IPS DF 6.9 (cell line): ENCODE results near the gene ATP8A2.
A peak's percentile ranks its signal among the peaks of the same experiment; 100 is the strongest.

Experiments used
- DNase-seq: peaks from one replicate; pipeline ENCODE4 v3.0.0-alpha.2; 2013; ENCODE audit warnings: low read depth, low spot score
- H3K27ac ChIP-seq: one replicate; pipeline ENCODE4 v1.5.1; 2013; ENCODE audit warnings: low read length, control low read depth
- H3K27me3 ChIP-seq: 2 replicates; pipeline ENCODE4 v1.6.1; 2013; ENCODE audit warnings: mild to moderate bottlenecking, low read length; ENCODE audit not compliant: control insufficient read depth, insufficient read depth
- H3K36me3 ChIP-seq: 2 replicates; pipeline ENCODE4 v1.6.1; 2013; ENCODE audit warnings: low read length; ENCODE audit not compliant: control insufficient read depth, insufficient read depth
- H3K4me1 ChIP-seq: 2 replicates; pipeline ENCODE4 v1.6.1; 2013; ENCODE audit warnings: low read length; ENCODE audit not compliant: control insufficient read depth, insufficient read depth
- H3K4me3 ChIP-seq: 2 replicates; pipeline ENCODE4 v1.5.1; 2013; ENCODE audit warnings: mild to moderate bottlenecking, low read length
- H3K9me3 ChIP-seq: 2 replicates; pipeline ENCODE4 v1.6.1; 2013; ENCODE audit warnings: low read length, inconsistent platforms; ENCODE audit not compliant: control insufficient read depth, insufficient read depth
- WGBS: extraction: QIAGEN DNeasy Blood & Tissue Kit; methylation state at CpG from one replicate; pipeline ENCODE4 v1.1.7; 2013; ENCODE audit warnings: mixed read lengths, missing lambda C conversion rate; ENCODE audit not compliant: insufficient read length, insufficient coverage; 5-methylcytosine and 5-hydroxymethylcytosine counted together

ATP8A2 gene

DNA sequence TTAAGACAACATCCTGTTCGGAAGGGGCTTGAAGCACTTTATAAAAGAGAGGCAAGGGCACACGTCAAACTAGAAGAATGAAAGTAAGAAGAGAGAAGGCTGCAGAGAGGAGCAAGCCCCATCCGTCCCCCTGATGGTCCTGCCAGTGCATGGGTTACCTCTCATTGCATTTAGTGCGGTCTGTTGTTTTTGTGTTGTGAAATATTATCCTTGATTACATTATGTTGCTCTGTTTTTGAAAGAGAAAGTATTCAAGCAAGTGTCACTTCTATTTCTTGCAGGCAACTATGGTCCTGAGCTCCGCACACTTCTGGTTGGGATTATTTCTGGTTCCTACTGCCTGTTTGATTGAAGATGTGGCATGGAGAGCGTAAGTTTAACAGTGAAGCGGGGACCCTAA is 589.5 kb downstream of the ATP8A2 start:
- DNase-seq = no peak
- Histone ChIP-seq H3K36me3 (no peaks in the 10 kb centered on the region), H3K27me3 (no peaks in the 10 kb centered on the region; the same call in 1 of the 2 replicates), H3K4me1 (no peaks in the 10 kb centered on the region; the same call in 1 of the 2 replicates), H3K4me3 (no peak overlapping the region), H3K27ac (no peak overlapping the region), H3K9me3 (no peaks in the 10 kb centered on the region)
- WGBS = no CpG with 5 or more reads among the region's 7 CpGs

DNA sequence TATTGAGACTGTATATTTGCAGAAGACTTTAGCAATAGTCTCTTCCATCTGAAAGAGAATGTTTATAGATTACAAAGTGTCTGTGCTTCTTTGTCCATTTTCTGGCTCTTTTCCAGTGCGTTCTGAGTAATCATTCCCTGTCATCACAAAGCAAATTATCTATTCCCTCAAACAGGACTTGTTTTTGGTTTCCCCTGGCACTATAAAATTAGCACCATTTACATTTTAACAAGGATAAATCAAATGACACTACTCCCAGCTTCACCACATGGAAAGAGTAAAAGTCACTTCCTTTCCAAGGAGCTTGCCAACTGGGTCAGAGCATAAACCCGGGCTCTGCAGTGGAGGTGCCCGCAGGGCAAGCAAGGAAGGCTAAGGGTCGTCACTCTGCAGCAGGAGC is 591.9 kb downstream of the ATP8A2 start:
- no peaks in the 10 kb centered on the region for H3K9me3 ChIP-seq
- H3K27me3 ChIP-seq = no peaks in the 10 kb centered on the region
- no peaks in the 10 kb centered on the region for H3K36me3 ChIP-seq
- DNase-seq = no peak
- no CpG with 5 or more reads among the region's 4 CpGs for WGBS
- no peaks in the 10 kb centered on the region for H3K4me1 ChIP-seq
- H3K4me3 ChIP-seq = no peak overlapping the region
- H3K27ac ChIP-seq = no peak overlapping the region

DNA sequence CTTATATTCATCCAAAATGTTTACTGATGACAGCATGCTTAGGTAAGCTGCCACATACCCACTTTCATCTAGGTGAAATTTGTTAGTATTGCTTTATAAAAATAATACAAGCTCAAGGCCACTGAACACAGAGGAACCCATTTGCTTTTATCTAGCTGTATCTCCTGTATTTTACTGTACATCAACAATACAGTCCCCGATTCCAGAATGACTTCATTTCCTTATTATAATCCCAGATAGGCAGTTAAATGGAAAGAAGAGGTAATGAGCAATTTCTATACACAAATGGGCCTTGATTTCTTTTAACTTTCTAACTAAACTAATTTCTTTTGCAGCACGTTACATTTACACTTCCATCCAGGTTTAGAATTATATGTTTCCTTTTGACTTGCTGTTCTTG is 593.8 kb downstream of the ATP8A2 start:
- H3K4me1 ChIP-seq = no peaks in the 10 kb centered on the region
- H3K27ac ChIP-seq = no peak overlapping the region
- no CpG with 5 or more reads among the region's 2 CpGs for WGBS
- no peaks in the 10 kb centered on the region for H3K9me3 ChIP-seq
- H3K4me3 ChIP-seq = no peak overlapping the region
- no peak for DNase-seq
- H3K36me3 ChIP-seq = no peaks in the 10 kb centered on the region
- H3K27me3 ChIP-seq = no peaks in the 10 kb centered on the region

DNA sequence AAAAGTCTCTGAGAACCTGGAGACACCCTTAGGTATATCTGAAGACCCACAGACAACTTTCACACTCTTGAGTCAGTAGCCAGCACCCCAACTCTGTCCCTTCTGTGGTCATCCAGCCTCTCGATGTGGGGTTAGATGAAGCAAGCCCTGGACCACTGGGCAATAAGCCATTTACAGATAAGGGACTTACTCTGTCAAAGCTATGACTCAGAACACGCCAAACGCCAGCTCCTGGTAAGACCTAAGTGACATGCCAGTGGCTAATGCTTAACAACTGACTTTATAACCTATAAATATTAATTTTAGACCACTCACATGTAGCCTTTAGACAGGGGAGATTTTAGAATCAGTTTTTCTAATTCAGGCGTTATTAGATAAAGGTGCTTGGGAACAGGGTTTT is 594.3 kb downstream of the ATP8A2 start:
- no peaks in the 10 kb centered on the region for H3K27me3 ChIP-seq
- H3K9me3 ChIP-seq = no peaks in the 10 kb centered on the region
- peaks cover 3% of the 10 kb centered on the region for H3K4me1 ChIP-seq
- no peaks in the 10 kb centered on the region for H3K36me3 ChIP-seq
- DNase-seq = no peak
- H3K4me3 ChIP-seq = no peak overlapping the region
- H3K27ac ChIP-seq = no peak overlapping the region
- WGBS = no CpG with 5 or more reads among the region's 4 CpGs

DNA sequence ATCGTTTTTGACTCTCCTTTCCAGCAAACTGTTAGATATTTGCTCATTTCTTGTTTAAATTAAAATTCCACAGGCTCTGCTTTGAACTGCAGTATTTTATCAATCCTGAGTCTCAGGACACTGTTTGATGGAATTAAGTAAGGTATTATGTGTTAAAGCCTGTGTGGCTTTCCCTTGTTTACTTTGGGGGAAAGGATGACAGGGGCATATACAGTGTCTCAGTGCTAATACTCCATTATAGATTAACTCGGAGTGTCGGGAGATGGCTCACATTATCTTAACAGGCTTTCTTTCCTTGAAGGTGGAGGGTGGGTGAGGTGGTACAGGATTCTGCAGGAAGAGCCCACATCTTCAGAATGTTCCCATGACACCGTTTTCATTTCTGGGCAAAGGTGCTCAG is 595.4 kb downstream of the ATP8A2 start:
- WGBS = no CpG with 5 or more reads among the region's 4 CpGs
- Histone ChIP-seq H3K4me3 (no peak overlapping the region), H3K27me3 (no peaks in the 10 kb centered on the region), H3K27ac (no peak overlapping the region), H3K4me1 (peaks cover 5% of the 10 kb centered on the region), H3K9me3 (no peaks in the 10 kb centered on the region), H3K36me3 (no peaks in the 10 kb centered on the region)
- DNase-seq = no peak

DNA sequence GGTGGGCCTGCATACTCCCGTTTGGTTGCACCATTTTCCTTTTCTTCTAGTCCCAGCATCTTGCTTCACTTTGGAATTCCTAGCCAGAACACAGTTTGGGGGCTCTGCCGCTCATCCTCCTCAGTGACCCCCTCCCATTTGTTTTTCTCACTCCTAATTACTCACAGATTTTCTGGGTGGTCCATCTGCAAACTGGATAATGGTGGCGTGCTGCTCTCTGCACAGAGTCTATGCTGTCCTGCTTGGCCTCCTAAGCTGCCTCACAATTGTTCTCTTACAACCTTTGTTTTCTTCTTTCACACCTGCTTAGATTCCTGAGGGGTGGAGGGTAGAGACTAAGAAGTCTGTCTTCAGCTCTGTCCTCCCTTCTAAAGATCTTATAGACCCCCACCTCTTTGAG is 599.3 kb downstream of the ATP8A2 start:
- Histone ChIP-seq H3K9me3 (no peaks in the 10 kb centered on the region), H3K4me3 (no peak overlapping the region), H3K36me3 (no peaks in the 10 kb centered on the region), H3K27ac (no peak overlapping the region), H3K27me3 (peaks cover 1% of the 10 kb centered on the region; the same call in 1 of the 2 replicates), H3K4me1 (peaks cover 7% of the 10 kb centered on the region)
- WGBS = no CpG with 5 or more reads among the region's 3 CpGs
- no peak for DNase-seq

DNA sequence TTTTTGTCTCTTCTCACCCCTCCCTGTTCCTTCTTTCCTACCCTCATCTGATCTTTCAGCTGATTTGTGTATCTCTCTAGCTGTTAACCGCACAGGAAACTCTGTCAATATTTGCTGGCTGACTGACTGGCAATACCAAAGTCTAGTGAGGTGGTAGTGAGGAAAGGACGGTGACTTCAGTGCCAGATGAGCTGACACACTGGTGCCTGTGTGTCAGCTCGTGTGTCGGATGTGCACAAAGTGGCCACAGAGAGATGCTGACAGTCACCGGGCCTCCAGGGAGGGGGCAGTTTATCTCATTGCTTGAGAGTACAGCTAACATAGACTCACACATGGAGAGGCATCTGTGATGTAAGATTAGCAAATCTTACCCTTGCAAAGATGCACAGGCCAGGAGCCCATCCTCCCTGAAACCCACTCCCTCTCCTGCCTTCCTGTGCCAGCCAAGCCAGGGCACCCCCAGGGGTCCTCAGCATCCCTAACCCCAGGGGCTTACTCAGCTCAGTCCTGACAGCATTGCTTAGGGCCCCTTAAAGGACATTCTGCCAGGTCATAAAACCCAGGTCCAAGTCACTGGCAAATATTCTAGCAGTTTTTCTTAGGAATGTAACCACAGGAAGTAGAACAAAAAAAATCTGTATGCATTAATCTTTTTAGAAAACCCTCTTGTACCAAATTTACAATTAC is 599.8 kb downstream of the ATP8A2 start:
- Histone ChIP-seq H3K27me3 (peaks cover 1% of the 10 kb centered on the region; the same call in 1 of the 2 replicates), H3K36me3 (no peaks in the 10 kb centered on the region), H3K27ac (no peak overlapping the region), H3K4me1 (peaks cover 7% of the 10 kb centered on the region), H3K9me3 (no peaks in the 10 kb centered on the region), H3K4me3 (no peak overlapping the region)
- WGBS = no CpG with 5 or more reads among the region's 5 CpGs
- DNase-seq = no peak

DNA sequence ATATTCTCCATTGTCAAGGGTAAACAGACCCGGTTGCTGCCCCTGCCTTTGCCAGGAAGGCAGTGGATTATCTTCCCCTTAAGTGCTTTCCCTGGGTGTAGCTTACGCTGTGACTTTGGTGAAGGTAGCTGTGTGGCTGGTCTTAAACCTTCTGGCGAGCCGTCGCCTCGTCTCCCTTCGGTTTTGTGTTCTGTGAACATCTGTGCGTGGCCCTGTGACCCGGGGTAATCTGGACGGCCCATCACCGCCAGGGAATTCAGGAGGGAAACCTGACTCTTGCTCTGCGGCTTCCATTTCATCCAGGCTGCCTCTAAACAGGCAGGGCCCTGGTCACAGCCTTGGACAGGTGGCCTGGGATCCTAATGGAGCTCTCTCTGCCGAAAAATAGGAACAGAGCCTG is 601.3 kb downstream of the ATP8A2 start:
- Histone ChIP-seq H3K4me1 (peaks cover 7% of the 10 kb centered on the region), H3K4me3 (no peak overlapping the region), H3K36me3 (no peaks in the 10 kb centered on the region), H3K27ac (no peak overlapping the region), H3K27me3 (peaks cover 1% of the 10 kb centered on the region; the same call in 1 of the 2 replicates), H3K9me3 (no peaks in the 10 kb centered on the region)
- WGBS = no CpG with 5 or more reads among the region's 13 CpGs
- DNase-seq = no peak

DNA sequence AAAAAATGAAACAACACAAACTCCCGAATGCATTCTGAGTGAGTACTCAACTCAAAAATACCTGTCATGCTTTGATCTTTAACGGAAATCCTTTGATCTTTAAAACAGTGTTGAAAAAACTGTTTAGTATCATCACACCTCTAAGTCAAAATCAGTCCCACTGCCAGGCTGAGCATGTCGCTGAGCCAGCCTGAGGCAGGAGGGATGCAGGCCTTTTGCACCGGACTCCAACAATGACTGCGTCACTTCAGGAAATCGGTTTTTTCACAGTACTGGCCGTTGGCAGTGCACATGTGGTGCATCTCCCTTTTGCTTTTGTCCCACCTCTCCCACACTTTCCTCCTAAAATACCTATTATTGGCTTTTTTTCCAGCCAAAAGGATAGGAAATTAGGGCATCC is 601.8 kb downstream of the ATP8A2 start:
- H3K4me1 ChIP-seq = peaks cover 7% of the 10 kb centered on the region

DNA sequence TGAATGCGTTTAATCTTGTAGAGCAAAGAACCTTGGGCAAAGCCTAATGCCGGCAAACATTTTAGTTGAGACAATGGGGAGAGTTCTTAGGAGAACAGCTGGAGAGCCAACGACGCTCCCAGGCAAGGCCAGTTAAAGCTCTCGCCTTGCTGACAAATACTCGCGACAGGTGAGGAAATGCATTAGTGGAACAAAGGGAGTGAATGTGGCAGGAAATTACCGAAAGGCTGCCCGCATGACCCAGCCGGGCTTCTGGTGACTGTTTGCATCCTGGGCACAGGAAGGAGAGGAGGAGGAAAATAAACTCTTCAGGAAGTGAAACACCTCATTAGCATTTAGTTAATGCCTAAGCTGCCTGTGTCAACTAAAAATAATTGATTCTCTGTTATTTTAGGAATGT is 605.4 kb downstream of the ATP8A2 start:
- DNase-seq = peak; percentile 80
- Histone ChIP-seq H3K4me3 (no peak overlapping the region), H3K36me3 (no peaks in the 10 kb centered on the region), H3K27ac (peak overlapping the region; percentile 63), H3K27me3 (peaks cover 1% of the 10 kb centered on the region; the same call in 1 of the 2 replicates), H3K4me1 (peaks cover 2% of the 10 kb centered on the region; the same call in 1 of the 2 replicates), H3K9me3 (no peaks in the 10 kb centered on the region)
- no CpG with 5 or more reads among the region's 10 CpGs for WGBS

More for the DNA sequence above, 601.8 kb downstream of the ATP8A2 start:
- Histone ChIP-seq H3K27ac (no peak overlapping the region), H3K36me3 (no peaks in the 10 kb centered on the region), H3K27me3 (peaks cover 1% of the 10 kb centered on the region; the same call in 1 of the 2 replicates), H3K4me3 (no peak overlapping the region), H3K9me3 (no peaks in the 10 kb centered on the region)
- DNase-seq = no peak
- no CpG with 5 or more reads among the region's 7 CpGs for WGBS

DNA sequence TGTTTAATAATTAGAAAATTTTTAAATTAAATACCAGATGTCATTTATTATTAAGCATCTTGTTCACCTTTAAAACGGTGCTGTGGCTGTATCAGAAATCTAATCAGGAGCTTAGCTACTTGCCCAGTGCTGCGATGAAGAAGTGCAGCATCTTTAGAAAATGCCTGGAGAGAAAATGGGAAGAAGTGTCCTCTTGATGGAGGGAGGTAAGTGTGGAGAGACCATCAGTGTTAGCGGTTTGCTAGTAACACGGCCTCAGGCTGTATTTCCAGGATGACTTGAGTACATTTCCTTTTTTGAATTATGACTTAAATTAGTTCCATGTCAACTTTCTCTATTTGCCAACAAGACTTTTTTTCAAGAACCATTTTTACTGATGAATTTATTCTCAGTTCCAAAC is 605.9 kb downstream of the ATP8A2 start:
- no peak for DNase-seq
- Histone ChIP-seq H3K27me3 (no peaks in the 10 kb centered on the region), H3K36me3 (no peaks in the 10 kb centered on the region), H3K27ac (no peak overlapping the region), H3K4me1 (peaks cover 2% of the 10 kb centered on the region; the same call in 1 of the 2 replicates), H3K9me3 (no peaks in the 10 kb centered on the region), H3K4me3 (no peak overlapping the region)
- WGBS = no CpG with 5 or more reads among the region's 4 CpGs
